ENCODE data around the gene MID1.
A peak's percentile ranks its signal among the peaks of the same experiment; 100 is the strongest.

The MID1 gene

DNA sequence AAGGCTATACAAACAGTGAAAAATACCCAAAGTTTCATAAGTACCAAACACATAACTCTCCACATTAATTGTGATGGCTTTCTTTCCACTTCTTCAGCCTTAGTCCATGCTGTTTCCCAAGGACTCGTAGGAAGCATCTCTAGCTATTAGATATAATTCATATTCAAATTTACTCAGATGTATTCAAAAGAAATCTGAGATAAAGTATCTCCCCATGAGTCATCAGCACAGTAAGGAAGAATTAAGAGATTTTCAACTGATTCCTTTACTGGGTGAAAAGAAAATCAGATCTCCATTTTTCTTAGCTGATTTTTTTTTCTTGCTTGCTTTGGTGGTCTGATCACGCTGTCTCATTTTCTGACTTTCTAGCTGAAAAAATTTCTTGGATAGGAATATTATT lies 71.7 kb downstream of the MID1 start:
- no peaks in the 10 kb centered on the region for H3K36me3 ChIP-seq (ENCODE audit: control insufficient read depth, low read depth, low read length)
- no peak overlapping the region for H3K9ac ChIP-seq (ENCODE audit: low read length)
- H3K4me1 ChIP-seq (ENCODE audit: control insufficient read depth, low read depth, low read length), result peaks cover 39% of the 10 kb centered on the region
- no peaks in the 10 kb centered on the region for H3K27me3 ChIP-seq (ENCODE audit: control insufficient read depth, insufficient read depth, low read length)
- no peak overlapping the region for H3K27ac ChIP-seq (ENCODE audit: low read length)
- H3K9me3 ChIP-seq (ENCODE audit: control insufficient read depth, low read depth, low read length), result no peaks in the 10 kb centered on the region
- H3K4me3 ChIP-seq (ENCODE audit: low read length), result no peak overlapping the region

DNA sequence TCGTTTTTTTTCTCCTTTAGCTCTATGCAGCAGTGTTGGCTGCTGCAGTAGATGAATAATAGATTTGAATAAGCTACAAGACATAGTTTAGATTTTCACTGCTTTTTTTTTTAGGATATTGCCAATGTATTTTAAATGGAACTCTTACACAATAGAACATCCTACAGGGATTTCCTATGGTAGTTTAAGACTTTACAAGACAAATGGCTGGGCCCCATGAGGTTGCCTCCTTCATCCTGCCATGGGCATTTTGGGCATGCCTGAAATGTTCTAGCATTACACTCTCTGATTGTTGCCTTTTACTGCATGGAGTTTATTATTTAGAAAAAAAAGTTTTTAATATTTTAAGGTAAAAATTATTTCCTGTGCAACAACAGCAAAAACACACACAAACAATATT lies 74.5 kb downstream of the MID1 start:
- H3K4me3 ChIP-seq (ENCODE audit: low read length), result no peak overlapping the region
- no peaks in the 10 kb centered on the region for H3K36me3 ChIP-seq (ENCODE audit: control insufficient read depth, low read depth, low read length)
- H3K27ac ChIP-seq (ENCODE audit: low read length), result peak overlapping the region; percentile 19
- H3K9ac ChIP-seq (ENCODE audit: low read length), result peak overlapping the region; percentile 25
- H3K9me3 ChIP-seq (ENCODE audit: control insufficient read depth, low read depth, low read length), result no peaks in the 10 kb centered on the region
- no peaks in the 10 kb centered on the region for H3K27me3 ChIP-seq (ENCODE audit: control insufficient read depth, insufficient read depth, low read length)
- H3K4me1 ChIP-seq (ENCODE audit: control insufficient read depth, low read depth, low read length), result peaks cover 49% of the 10 kb centered on the region

DNA sequence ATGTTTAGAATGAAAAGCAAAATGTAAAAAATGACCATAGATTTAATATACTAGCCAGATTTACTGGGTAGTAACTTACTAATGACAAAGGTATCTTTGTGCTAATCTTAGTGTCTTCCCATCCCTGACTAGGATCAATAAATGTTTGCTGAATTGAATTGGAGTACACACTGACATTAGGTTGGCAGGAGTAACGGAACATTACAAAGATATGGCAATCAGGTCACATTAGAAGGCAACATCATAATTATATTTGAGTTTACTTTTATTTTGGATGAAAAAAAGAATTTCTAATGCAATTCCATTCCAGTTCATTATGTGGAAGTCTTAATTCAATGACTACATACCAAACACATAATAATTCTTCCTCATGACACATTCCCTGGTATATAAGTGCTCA lies 77.8 kb downstream of the MID1 start:
- Histone ChIP-seq H3K27ac (ENCODE audit: low read length) (no peak overlapping the region), H3K4me3 (ENCODE audit: low read length) (no peak overlapping the region), H3K4me1 (ENCODE audit: control insufficient read depth, low read depth, low read length) (peaks cover 39% of the 10 kb centered on the region), H3K9ac (ENCODE audit: low read length) (no peak overlapping the region), H3K9me3 (ENCODE audit: control insufficient read depth, low read depth, low read length) (no peaks in the 10 kb centered on the region), H3K27me3 (ENCODE audit: control insufficient read depth, insufficient read depth, low read length) (no peaks in the 10 kb centered on the region), H3K36me3 (ENCODE audit: control insufficient read depth, low read depth, low read length) (no peaks in the 10 kb centered on the region)

GRCh38 chrX:10538831-10539230 lies 81.6 kb downstream of the MID1 start:
- Histone ChIP-seq H3K27ac (ENCODE audit: low read length) (no peak overlapping the region), H3K27me3 (ENCODE audit: control insufficient read depth, insufficient read depth, low read length) (no peaks in the 10 kb centered on the region), H3K9me3 (ENCODE audit: control insufficient read depth, low read depth, low read length) (no peaks in the 10 kb centered on the region), H3K4me1 (ENCODE audit: control insufficient read depth, low read depth, low read length) (peaks cover 22% of the 10 kb centered on the region), H3K4me3 (ENCODE audit: low read length) (no peak overlapping the region), H3K9ac (ENCODE audit: low read length) (no peak overlapping the region), H3K36me3 (ENCODE audit: control insufficient read depth, low read depth, low read length) (no peaks in the 10 kb centered on the region)

DNA sequence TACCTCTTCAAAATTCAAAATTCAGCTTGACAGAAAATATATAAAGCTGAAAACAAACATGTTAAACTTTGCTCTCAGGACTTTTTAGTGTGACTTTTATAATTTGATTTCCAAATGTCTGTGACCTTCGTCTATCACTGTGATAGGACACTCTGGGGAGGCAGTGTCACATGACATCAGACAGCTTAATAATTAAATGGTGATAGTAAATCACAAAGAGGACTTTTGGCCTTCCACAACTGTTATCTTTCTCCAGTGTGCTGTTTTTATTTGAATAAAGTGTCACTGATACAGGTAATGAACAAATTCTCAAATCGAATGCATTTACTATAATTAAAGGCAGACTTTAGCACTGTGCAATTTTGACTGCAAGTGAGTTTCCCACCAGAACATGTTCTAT lies 83.1 kb downstream of the MID1 start:
- Histone ChIP-seq H3K27ac (ENCODE audit: low read length) (no peak overlapping the region), H3K9me3 (ENCODE audit: control insufficient read depth, low read depth, low read length) (no peaks in the 10 kb centered on the region), H3K36me3 (ENCODE audit: control insufficient read depth, low read depth, low read length) (no peaks in the 10 kb centered on the region), H3K4me1 (ENCODE audit: control insufficient read depth, low read depth, low read length) (peaks cover 15% of the 10 kb centered on the region), H3K9ac (ENCODE audit: low read length) (no peak overlapping the region), H3K4me3 (ENCODE audit: low read length) (no peak overlapping the region), H3K27me3 (ENCODE audit: control insufficient read depth, insufficient read depth, low read length) (no peaks in the 10 kb centered on the region)

- Histone ChIP-seq H3K9ac (ENCODE audit: low read length) (no peak overlapping the region), H3K9me3 (ENCODE audit: control insufficient read depth, low read depth, low read length) (no peaks in the 10 kb centered on the region), H3K27ac (ENCODE audit: low read length) (no peak overlapping the region), H3K27me3 (ENCODE audit: control insufficient read depth, insufficient read depth, low read length) (no peaks in the 10 kb centered on the region), H3K4me1 (ENCODE audit: control insufficient read depth, low read depth, low read length) (peaks cover 14% of the 10 kb centered on the region), H3K36me3 (ENCODE audit: control insufficient read depth, low read depth, low read length) (no peaks in the 10 kb centered on the region), H3K4me3 (ENCODE audit: low read length) (no peak overlapping the region)
These were observed 83.6 kb downstream of the MID1 start for GRCh38 chrX:10536744-10537143.

DNA sequence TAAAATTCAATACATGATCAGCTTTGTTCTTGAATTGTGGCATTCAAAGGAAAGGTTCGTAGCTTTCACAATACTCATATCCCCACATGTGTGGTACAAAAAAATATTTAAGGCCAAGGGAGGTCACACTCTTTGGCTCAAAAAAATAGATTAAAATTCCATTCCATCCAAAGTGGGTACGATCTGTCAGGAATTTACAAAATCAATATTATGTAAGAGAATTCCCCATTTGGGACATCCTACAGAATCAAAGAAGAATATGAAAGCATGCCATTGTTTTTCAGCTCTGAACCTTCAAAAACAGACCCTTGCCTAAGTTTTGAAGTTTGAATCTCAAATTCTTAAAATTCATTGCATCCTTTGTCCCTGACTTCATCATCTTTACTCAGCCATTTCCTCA lies 85.8 kb downstream of the MID1 start:
- Histone ChIP-seq H3K27ac (ENCODE audit: low read length) (no peak overlapping the region), H3K9me3 (ENCODE audit: control insufficient read depth, low read depth, low read length) (no peaks in the 10 kb centered on the region), H3K4me3 (ENCODE audit: low read length) (no peak overlapping the region), H3K27me3 (ENCODE audit: control insufficient read depth, insufficient read depth, low read length) (no peaks in the 10 kb centered on the region), H3K9ac (ENCODE audit: low read length) (no peak overlapping the region), H3K36me3 (ENCODE audit: control insufficient read depth, low read depth, low read length) (peaks cover 1% of the 10 kb centered on the region), H3K4me1 (ENCODE audit: control insufficient read depth, low read depth, low read length) (peaks cover 4% of the 10 kb centered on the region)

DNA sequence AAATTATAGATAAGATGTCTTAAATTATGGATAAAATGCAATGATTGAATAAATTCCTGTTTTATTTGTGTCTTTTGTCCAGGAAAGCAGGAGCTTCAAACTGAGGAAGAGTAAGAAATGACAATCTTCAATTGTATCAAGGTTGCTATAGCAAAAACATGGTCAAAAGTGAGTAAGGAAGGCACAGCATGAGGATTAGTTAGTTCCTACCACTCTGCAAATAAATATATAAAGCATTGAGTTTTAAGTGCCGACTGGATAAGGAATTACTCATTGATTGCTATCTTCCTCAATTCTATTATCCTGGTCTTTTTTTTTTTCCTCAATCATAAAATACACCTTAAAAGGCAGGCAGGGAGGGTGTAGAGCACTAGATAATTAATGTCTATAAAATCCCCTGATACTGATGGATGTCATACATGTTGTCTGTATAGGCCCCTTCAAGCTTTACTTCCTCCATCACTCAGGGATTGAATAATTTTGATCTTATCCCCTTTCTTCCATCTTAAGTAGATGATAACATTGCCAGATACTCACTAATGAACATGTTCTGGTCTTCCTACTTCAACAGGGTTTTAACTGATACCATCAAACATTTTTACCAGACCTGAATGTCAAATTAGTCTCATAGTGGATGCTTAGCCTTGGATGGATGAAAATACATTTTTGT lies 86.6 kb downstream of the MID1 start:
- H3K9me3 ChIP-seq (ENCODE audit: control insufficient read depth, low read depth, low read length), result no peaks in the 10 kb centered on the region
- no peak overlapping the region for H3K27ac ChIP-seq (ENCODE audit: low read length)
- H3K27me3 ChIP-seq (ENCODE audit: control insufficient read depth, insufficient read depth, low read length), result no peaks in the 10 kb centered on the region
- no peak overlapping the region for H3K9ac ChIP-seq (ENCODE audit: low read length)
- H3K36me3 ChIP-seq (ENCODE audit: control insufficient read depth, low read depth, low read length), result peaks cover 5% of the 10 kb centered on the region
- H3K4me3 ChIP-seq (ENCODE audit: low read length), result no peak overlapping the region
- peaks cover 4% of the 10 kb centered on the region for H3K4me1 ChIP-seq (ENCODE audit: control insufficient read depth, low read depth, low read length)

- Histone ChIP-seq H3K9me3 (ENCODE audit: control insufficient read depth, low read depth, low read length) (no peaks in the 10 kb centered on the region), H3K9ac (ENCODE audit: low read length) (no peak overlapping the region), H3K36me3 (ENCODE audit: control insufficient read depth, low read depth, low read length) (peaks cover 5% of the 10 kb centered on the region), H3K4me1 (ENCODE audit: control insufficient read depth, low read depth, low read length) (peaks cover 9% of the 10 kb centered on the region), H3K27me3 (ENCODE audit: control insufficient read depth, insufficient read depth, low read length) (no peaks in the 10 kb centered on the region), H3K27ac (ENCODE audit: low read length) (no peak overlapping the region), H3K4me3 (ENCODE audit: low read length) (no peak overlapping the region)
These were observed 88.5 kb downstream of the MID1 start for GRCh38 chrX:10531927-10532326.

- Histone ChIP-seq H3K4me1 (ENCODE audit: control insufficient read depth, low read depth, low read length) (peaks cover 5% of the 10 kb centered on the region), H3K36me3 (ENCODE audit: control insufficient read depth, low read depth, low read length) (peaks cover 5% of the 10 kb centered on the region), H3K9ac (ENCODE audit: low read length) (no peak overlapping the region), H3K27ac (ENCODE audit: low read length) (no peak overlapping the region), H3K4me3 (ENCODE audit: low read length) (no peak overlapping the region), H3K9me3 (ENCODE audit: control insufficient read depth, low read depth, low read length) (no peaks in the 10 kb centered on the region), H3K27me3 (ENCODE audit: control insufficient read depth, insufficient read depth, low read length) (no peaks in the 10 kb centered on the region)
These were observed 91.0 kb downstream of the MID1 start for GRCh38 chrX:10529344-10529743.

- no peak overlapping the region for H3K27ac ChIP-seq (ENCODE audit: low read length)
- H3K9ac ChIP-seq (ENCODE audit: low read length), result no peak overlapping the region
- H3K36me3 ChIP-seq (ENCODE audit: control insufficient read depth, low read depth, low read length), result peaks cover 5% of the 10 kb centered on the region
- H3K9me3 ChIP-seq (ENCODE audit: control insufficient read depth, low read depth, low read length), result no peaks in the 10 kb centered on the region
- no peaks in the 10 kb centered on the region for H3K27me3 ChIP-seq (ENCODE audit: control insufficient read depth, insufficient read depth, low read length)
- H3K4me3 ChIP-seq (ENCODE audit: low read length), result no peak overlapping the region
- peaks cover 5% of the 10 kb centered on the region for H3K4me1 ChIP-seq (ENCODE audit: control insufficient read depth, low read depth, low read length)
These were observed 93.9 kb downstream of the MID1 start for GRCh38 chrX:10526451-10526850.

GRCh38 chrX:10525381-10526120 lies 94.8 kb downstream of the MID1 start:
- Histone ChIP-seq H3K36me3 (ENCODE audit: control insufficient read depth, low read depth, low read length) (peaks cover 5% of the 10 kb centered on the region), H3K27me3 (ENCODE audit: control insufficient read depth, insufficient read depth, low read length) (no peaks in the 10 kb centered on the region), H3K4me1 (ENCODE audit: control insufficient read depth, low read depth, low read length) (peaks cover 8% of the 10 kb centered on the region), H3K9ac (ENCODE audit: low read length) (no peak overlapping the region), H3K9me3 (ENCODE audit: control insufficient read depth, low read depth, low read length) (no peaks in the 10 kb centered on the region), H3K27ac (ENCODE audit: low read length) (no peak overlapping the region), H3K4me3 (ENCODE audit: low read length) (no peak overlapping the region)

All from iPS-18a (cell line).